HG03039 (cell line): Measurements from ENCODE around the gene PCSK2.

ENCODE experiments used
- ATAC-seq: cut with Tn5 transposase; IDR thresholded peaks from one replicate; pipeline ENCODE4 v1.9.1; 2021; ENCODE audit warnings: mild to moderate bottlenecking, moderate library complexity; ENCODE audit not compliant: unreplicated experiment

The PCSK2 gene

DNA sequence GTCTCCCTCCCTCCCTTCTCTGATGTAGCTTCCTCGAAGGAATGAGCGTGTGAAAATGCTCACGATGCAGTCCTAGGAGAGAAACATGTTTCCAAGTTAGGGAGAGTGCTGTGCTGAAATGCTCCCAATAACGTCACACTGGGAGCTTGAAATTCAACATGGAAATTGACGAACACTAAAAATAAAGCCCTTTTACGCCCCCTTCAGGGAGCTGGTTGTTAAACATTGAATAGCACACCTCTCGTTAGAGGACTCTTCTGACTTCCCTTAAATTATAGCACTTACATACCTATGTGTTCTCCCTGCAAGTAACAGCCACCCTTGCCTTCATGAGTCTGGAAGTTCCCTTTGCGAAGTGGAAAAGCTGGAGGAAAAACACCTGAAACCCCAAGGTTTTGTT, 215.7 kb downstream of the PCSK2 start:
- no peak for ATAC-seq

DNA sequence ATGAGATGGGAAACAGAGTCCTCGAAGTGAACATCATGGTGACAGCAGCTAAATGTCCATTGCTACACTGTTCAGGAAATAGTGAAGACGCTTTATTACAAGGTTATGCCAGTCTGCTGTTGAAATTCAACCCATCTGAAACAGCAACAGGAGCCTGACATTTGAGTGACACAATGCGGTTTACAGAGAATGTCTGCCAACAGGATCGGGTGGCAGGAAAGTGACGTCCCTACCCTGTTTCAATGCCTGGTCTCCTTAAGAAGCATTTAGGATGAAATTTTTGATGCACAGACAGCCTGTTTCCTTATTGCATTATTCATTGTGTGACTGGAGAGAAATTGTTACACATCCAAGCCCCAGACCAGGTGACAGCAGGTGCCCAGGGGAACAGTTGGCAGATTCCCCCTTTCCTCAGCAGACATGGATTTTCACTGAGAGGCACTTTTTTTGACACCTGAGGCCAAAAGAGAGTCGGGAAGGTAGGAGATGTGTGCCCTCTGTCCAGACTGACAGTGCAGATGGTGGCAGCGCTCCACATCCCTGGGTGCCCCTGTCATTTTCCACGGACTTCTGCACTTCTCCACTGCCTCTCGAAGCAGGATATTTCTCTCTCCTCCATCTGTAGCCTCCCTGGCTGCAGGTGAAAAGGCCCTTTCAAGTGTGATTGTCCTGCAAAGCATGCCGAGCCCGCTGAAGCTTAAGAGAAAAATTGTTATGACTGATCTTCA, 216.5 kb downstream of the PCSK2 start:
- no peak for ATAC-seq

GRCh38 chr20:17444091-17444490, 217.3 kb downstream of the PCSK2 start:
- ATAC-seq = no peak

DNA sequence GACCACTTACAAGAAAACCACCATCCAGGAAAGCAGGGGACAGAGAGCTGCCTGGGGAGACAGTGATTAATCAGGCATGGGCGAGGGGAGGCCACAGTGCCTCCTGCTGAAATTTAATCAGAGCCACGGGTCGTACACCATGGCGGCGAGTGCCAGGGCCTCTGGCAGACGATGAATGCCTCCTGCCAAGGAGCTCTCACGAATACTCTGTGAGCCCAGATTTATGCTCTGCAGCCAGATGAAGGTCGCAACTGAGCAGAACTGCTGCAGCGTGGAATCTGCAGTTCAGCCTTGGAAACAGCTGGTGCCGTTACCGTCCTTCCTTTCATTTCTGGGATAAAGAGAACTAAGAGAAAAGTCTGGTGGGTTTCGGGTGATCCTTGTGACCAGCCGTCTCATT, 218.7 kb downstream of the PCSK2 start:
- no peak for ATAC-seq

GRCh38 chr20:17446171-17446570, 219.3 kb downstream of the PCSK2 start:
- no peak for ATAC-seq

DNA sequence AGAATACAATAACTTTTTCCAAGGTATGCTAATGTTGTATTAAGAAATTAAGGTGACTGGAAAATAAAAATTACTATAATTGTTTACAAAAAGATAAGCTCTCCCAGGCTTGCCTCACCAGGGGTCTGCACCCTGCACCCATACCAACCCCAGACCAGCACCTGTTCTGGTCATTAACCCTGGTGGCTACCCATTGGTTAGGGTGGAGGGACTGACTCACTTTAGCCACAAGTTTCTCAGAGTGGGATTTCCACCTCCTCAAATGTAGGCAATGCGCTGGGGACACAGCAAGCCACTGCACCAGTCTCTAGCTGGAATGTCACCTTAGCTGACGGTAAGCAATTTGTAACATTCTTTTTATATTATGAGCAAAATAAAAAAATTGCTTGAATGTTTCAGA, 221.2 kb downstream of the PCSK2 start:
- ATAC-seq = no peak

DNA sequence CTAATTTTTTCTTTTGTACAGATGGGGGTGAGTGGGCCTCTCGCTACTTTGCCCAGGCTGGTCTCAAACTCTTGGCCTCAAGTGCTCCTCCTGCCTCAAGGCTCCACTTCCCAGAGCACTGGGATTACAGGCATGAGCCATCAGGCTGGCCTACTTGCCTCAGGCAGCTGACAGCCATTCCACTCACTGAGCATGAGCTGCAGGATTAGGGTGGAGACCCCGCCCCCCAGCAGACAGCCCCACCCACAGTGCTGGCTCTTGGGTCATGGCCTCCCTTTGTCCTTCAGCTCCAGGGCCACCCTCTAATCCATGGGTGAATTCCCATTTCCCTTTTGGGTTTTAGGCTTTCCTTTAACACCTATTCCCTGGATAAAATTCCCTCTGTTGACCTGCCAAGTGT, 222.2 kb downstream of the PCSK2 start:
- no peak for ATAC-seq

DNA sequence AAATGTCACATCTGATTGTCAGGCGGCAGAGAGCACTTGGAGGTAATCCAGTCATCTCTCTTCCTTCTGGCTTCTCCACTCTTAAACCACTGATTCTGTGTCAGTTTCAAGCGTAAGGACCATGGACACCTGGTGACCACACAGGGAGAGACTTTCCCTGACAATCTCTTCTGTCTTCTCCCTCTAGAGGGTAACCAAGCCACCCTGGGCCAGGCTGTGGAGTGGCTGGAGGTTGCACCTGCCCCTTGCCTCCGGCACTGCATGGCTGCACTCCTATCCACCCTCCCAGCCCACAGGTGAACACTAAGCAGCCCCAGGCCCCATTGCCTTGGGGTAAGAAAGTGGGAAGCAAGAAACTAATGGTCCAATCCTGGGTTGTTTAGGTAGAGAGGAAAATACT, 225.6 kb downstream of the PCSK2 start:
- no peak for ATAC-seq

DNA sequence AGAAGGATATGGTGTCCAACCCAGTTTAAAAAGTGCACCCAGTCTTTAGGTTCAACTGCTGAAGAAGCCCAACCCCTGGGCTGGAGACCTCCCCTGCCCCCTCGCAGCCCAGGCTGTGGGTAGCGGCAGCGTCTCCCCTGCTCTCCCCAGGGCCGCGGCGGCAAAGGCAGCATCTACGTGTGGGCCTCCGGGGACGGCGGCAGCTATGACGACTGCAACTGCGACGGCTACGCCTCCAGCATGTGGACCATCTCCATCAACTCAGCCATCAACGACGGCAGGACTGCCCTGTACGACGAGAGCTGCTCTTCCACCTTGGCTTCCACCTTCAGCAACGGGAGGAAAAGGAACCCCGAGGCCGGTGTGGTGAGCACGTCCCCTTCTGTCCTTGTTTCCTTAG, 226.8 kb downstream of the PCSK2 start:
- no peak for ATAC-seq

DNA sequence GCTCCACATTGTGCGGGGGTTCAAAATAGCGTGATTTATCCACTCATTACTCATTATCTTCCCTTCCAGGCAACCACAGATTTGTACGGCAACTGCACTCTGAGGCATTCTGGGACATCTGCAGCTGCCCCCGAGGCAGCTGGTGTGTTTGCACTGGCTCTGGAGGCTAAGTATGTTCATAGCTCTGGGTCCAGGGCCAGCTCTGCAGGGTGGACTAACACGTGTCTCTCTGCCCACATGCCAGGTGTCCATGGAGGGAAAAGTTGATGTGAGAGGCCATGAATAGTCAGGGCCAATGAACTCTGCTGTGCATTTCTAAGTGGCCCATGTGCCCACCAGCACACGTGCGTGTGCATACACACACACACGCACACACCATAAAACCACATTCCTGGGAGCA, 229.4 kb downstream of the PCSK2 start:
- ATAC-seq = no peak

DNA sequence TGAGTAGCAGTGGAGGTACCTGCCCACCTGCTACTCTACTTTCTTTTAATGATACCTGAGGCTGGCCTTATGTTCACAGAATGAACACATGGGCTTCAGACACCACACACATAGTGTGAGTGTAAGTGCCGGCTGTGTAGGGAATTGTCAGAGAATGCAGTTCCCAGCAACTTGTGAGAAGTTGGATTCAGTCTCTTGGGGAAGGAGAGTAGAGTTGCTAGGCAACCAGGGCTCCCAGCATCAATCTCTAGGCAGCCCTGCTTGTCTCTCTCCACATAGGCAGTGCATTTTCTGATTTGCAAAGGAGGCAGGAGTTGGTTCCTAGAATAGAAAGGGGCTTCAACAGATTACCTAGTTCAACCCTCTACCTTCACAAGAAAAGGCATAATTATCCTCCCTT, 230.2 kb downstream of the PCSK2 start:
- ATAC-seq = no peak

DNA sequence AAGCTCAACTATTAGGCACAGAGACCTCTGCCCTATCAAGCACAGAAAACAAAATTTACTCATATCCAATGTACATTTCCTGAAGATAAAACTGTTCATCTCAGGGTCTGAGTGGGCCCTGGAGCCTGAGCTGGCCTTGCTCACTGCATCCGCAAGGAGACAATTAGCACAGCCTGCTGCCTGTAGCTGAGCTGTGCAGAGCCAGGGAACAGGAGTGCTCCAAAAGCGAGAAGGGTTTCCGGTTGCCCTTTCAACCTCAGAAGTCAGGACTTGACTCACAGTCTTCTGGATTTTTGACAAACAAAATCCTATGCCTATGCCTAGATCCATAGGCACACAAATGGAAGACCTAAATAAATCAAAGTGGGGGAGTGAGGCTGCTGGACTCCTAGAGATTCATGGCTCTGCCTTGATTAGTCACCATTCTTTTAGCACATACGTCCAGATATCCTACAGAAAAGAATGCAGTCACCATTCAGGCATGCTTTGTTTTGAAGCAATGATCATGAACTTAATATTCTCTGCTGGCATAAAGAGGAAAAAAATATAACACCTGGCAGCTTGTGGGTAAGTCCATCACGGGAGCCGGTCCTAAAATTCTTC, 230.8 kb downstream of the PCSK2 start:
- no peak for ATAC-seq

- no peak for ATAC-seq
Observed at GRCh38 chr20:17460119-17460518, 233.3 kb downstream of the PCSK2 start.

DNA sequence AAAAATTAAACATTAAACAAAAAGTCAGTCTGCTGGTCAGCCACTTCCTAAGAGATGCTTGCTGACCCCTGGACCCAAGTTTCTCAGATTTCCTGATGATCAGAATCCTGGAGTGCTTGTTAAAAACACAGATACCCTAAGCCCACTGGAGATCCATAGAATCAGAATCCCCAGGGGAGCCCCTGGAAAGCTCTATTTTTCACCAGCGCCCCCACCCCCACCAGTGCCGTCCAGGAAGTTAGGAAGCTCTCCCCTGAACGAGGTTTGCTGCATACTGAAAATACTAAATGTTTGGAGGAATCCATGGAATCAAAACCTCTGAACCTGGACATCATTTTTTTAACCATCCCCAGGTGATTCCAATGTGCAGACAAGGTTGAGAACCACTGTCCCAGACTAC, 235.1 kb downstream of the PCSK2 start:
- no peak for ATAC-seq

DNA sequence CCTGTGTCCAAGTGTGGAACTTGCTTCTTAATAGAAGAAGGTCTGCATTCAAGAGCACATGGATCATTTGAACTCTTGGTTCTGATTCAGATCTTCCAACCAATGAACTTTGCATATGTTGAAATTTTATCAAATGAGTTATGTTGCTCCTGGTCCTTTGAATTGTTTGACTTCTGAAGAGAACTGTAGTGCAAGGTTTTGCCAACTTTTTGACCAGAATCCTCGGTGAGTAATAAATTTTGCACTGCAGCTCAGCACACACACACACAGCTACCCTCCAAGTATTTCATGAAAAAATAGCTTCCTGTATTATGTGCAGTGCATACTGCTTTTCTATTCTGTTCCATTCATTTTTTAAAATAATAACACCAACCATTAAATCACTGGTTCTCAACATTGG, 236.9 kb downstream of the PCSK2 start:
- no peak for ATAC-seq

- ATAC-seq = no peak
Observed at GRCh38 chr20:17465236-17465635, 238.4 kb downstream of the PCSK2 start.

GRCh38 chr20:17466641-17467040, 239.8 kb downstream of the PCSK2 start:
- no peak for ATAC-seq

- no peak for ATAC-seq
Observed at GRCh38 chr20:17467120-17467655, 240.3 kb downstream of the PCSK2 start.

GRCh38 chr20:17468073-17468840, 241.4 kb downstream of the PCSK2 start:
- no peak for ATAC-seq

- ATAC-seq = no peak
Observed at GRCh38 chr20:17469246-17470030, 242.6 kb downstream of the PCSK2 start.

DNA sequence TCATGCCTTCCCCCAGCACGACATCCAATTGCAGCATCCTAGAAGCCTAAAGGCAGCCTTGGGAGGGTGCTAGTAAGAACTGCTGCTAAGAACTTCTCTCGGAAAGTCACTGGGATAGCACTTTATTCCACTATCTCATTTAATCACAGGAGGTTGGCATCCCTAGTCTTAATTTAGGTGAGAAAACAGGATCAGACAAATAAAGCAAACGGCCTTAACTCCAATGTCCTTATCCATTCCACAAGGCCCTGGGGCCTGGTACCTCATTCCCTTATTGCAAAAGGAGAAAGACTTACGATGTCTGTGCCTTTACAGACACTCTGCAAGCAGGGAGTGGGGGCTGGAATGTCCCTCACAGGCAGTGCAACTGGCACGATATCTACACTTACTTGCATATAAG, 243.7 kb downstream of the PCSK2 start:
- ATAC-seq = no peak
